ENCODE data around the gene PCLO. TPM values are rescaled to one million over a fixed set of nuclear protein-coding genes. Genes with fewer than 3 reads are reported as not detected.

PCLO gene
- total RNA-seq, 1 experiment from 2014 or later, result 3.0 TPM

DNA sequence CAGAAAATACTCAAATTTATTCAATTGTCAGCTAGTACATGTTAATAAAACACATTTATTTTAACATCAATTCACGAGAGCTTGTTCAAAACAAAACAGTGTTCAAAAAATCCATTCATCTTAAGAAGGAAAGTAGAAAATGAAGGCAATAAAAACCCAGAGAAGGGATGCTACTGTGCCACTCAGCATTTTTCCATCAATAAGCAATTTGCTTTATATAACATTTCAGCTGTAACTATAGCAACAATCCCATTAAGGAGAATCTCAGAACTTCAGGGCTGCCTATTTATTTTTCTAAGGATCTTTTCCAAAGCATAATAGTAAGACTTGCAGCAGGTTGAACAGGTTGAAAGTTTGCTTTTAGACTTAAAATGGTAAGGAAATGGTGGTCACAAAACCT, 190.5 kb downstream of the PCLO start:
- TF ChIP-seq, protein P1, sequence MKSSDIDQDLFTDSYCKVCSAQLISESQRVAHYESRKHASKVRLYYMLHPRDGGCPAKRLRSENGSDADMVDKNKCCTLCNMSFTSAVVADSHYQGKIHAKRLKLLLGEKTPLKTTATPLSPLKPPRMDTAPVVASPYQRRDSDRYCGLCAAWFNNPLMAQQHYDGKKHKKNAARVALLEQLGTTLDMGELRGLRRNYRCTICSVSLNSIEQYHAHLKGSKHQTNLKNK (CRISPR knock-in tag; IDR thresholded peaks at IDR 0.05), result no peak
- TF ChIP-seq ZNF671 (CRISPR knock-in tag; IDR thresholded peaks at IDR 0.05) (no peak), PRRX2 (CRISPR knock-in tag; IDR thresholded peaks at IDR 0.05) (no peak), KAT7 (CRISPR knock-in tag; IDR thresholded peaks at IDR 0.05; ENCODE audit: borderline replicate concordance) (no peak), EMX1 (CRISPR knock-in tag; IDR thresholded peaks at IDR 0.05) (no peak), TCF7 (CRISPR knock-in tag; IDR thresholded peaks at IDR 0.05; ENCODE audit: low read depth) (no peak), CBFB (CRISPR knock-in tag; IDR thresholded peaks at IDR 0.05; ENCODE audit: low read depth) (no peak)
- TF ChIP-seq, protein P2, sequence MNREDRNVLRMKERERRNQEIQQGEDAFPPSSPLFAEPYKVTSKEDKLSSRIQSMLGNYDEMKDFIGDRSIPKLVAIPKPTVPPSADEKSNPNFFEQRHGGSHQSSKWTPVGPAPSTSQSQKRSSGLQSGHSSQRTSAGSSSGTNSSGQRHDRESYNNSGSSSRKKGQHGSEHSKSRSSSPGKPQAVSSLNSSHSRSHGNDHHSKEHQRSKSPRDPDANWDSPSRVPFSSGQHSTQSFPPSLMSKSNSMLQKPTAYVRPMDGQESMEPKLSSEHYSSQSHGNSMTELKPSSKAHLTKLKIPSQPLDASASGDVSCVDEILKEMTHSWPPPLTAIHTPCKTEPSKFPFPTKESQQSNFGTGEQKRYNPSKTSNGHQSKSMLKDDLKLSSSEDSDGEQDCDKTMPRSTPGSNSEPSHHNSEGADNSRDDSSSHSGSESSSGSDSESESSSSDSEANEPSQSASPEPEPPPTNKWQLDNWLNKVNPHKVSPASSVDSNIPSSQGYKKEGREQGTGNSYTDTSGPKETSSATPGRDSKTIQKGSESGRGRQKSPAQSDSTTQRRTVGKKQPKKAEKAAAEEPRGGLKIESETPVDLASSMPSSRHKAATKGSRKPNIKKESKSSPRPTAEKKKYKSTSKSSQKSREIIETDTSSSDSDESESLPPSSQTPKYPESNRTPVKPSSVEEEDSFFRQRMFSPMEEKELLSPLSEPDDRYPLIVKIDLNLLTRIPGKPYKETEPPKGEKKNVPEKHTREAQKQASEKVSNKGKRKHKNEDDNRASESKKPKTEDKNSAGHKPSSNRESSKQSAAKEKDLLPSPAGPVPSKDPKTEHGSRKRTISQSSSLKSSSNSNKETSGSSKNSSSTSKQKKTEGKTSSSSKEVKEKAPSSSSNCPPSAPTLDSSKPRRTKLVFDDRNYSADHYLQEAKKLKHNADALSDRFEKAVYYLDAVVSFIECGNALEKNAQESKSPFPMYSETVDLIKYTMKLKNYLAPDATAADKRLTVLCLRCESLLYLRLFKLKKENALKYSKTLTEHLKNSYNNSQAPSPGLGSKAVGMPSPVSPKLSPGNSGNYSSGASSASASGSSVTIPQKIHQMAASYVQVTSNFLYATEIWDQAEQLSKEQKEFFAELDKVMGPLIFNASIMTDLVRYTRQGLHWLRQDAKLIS (CRISPR knock-in tag; IDR thresholded peaks at IDR 0.05; ENCODE audit: borderline replicate concordance), result no peak
- TF ChIP-seq, protein P3, sequence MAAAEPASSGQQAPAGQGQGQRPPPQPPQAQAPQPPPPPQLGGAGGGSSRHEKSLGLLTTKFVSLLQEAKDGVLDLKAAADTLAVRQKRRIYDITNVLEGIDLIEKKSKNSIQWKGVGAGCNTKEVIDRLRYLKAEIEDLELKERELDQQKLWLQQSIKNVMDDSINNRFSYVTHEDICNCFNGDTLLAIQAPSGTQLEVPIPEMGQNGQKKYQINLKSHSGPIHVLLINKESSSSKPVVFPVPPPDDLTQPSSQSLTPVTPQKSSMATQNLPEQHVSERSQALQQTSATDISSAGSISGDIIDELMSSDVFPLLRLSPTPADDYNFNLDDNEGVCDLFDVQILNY (CRISPR knock-in tag; IDR thresholded peaks at IDR 0.05), result no peak
- TF ChIP-seq, protein P4, sequence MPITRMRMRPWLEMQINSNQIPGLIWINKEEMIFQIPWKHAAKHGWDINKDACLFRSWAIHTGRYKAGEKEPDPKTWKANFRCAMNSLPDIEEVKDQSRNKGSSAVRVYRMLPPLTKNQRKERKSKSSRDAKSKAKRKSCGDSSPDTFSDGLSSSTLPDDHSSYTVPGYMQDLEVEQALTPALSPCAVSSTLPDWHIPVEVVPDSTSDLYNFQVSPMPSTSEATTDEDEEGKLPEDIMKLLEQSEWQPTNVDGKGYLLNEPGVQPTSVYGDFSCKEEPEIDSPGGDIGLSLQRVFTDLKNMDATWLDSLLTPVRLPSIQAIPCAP (CRISPR knock-in tag; IDR thresholded peaks at IDR 0.05), result no peak
- TF ChIP-seq, protein P5, sequence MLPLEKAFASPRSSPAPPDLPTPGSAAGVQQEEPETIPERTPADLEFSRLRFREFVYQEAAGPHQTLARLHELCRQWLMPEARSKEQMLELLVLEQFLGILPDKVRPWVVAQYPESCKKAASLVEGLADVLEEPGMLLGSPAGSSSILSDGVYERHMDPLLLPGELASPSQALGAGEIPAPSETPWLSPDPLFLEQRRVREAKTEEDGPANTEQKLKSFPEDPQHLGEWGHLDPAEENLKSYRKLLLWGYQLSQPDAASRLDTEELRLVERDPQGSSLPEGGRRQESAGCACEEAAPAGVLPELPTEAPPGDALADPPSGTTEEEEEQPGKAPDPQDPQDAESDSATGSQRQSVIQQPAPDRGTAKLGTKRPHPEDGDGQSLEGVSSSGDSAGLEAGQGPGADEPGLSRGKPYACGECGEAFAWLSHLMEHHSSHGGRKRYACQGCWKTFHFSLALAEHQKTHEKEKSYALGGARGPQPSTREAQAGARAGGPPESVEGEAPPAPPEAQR (CRISPR knock-in tag; IDR thresholded peaks at IDR 0.05), result no peak
- TF ChIP-seq, protein P6, sequence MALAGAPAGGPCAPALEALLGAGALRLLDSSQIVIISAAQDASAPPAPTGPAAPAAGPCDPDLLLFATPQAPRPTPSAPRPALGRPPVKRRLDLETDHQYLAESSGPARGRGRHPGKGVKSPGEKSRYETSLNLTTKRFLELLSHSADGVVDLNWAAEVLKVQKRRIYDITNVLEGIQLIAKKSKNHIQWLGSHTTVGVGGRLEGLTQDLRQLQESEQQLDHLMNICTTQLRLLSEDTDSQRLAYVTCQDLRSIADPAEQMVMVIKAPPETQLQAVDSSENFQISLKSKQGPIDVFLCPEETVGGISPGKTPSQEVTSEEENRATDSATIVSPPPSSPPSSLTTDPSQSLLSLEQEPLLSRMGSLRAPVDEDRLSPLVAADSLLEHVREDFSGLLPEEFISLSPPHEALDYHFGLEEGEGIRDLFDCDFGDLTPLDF (CRISPR knock-in tag; IDR thresholded peaks at IDR 0.05), result no peak
- TF ChIP-seq, protein P7, sequence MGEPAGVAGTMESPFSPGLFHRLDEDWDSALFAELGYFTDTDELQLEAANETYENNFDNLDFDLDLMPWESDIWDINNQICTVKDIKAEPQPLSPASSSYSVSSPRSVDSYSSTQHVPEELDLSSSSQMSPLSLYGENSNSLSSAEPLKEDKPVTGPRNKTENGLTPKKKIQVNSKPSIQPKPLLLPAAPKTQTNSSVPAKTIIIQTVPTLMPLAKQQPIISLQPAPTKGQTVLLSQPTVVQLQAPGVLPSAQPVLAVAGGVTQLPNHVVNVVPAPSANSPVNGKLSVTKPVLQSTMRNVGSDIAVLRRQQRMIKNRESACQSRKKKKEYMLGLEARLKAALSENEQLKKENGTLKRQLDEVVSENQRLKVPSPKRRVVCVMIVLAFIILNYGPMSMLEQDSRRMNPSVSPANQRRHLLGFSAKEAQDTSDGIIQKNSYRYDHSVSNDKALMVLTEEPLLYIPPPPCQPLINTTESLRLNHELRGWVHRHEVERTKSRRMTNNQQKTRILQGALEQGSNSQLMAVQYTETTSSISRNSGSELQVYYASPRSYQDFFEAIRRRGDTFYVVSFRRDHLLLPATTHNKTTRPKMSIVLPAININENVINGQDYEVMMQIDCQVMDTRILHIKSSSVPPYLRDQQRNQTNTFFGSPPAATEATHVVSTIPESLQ (CRISPR knock-in tag; IDR thresholded peaks at IDR 0.05), result no peak
- ATAC-seq (no peak), DNase-seq (ENCODE audit: low spot score) (no peak)
- Mint-ChIP-seq H3K4me1 (peaks cover 5% of the 10 kb centered on the region; the same call in 1 of the 2 replicates), H3K27me3 (ENCODE audit: low read depth) (no peaks in the 10 kb centered on the region), H3K27ac (no peak overlapping the region), H3K36me3 (no peaks in the 10 kb centered on the region), H3K4me3 (no peak overlapping the region), H3K9me3 (no peaks in the 10 kb centered on the region)
- ChIA-PET CTCF (no interaction called here), POLR2A (no interaction called here)

All from WTC11 (cell line).